B cell (primary cell): ENCODE measurements around the gene AUTS2. TPM values are rescaled to one million over a fixed set of nuclear protein-coding genes. Genes with fewer than 3 reads are reported as not detected.

Experiments used
- ATAC-seq: fragments of 200-7000 bp; cut with Tn5 transposase; one replicate; pipeline ENCODE4 v1.10.0; 2021; ENCODE audit warnings: low read depth, mild to moderate bottlenecking, moderate number of reproducible peaks, moderate library complexity
- CTCF ChIA-PET: fragments of 350-600 bp; sonication (Branson Sonifier 250); formaldehyde crosslinking; loops from one replicate; lab custom pipeline; 2021; ENCODE audit warnings: antibody characterized with exemption, inconsistent platforms; lab: Charles Lee
- POLR2A ChIA-PET: fragments of 350-600 bp; sonication (Branson Sonifier 250); formaldehyde crosslinking; loops from one replicate; lab custom pipeline; 2021; ENCODE audit warnings: antibody characterized with exemption; lab: Charles Lee
- DNase-seq: peaks from one replicate; pipeline ENCODE4 v3.0.0; 2013
- H2AFZ ChIP-seq: 2 replicates; pipeline ENCODE4 v1.6.1; 2012; ENCODE audit warnings: mild to moderate bottlenecking, low read depth, low read length; ENCODE audit not compliant: insufficient read depth, poor library complexity, severe bottlenecking
- H3K27ac ChIP-seq, 2 donors: 1 replicate in 1 of 2; 2 replicates in 1 of 2; pipeline ENCODE4 v1.5.1; 2012 to 2013; ENCODE audit warnings: low read length in 2 of 2, mild to moderate bottlenecking in 2 of 2, moderate library complexity in 1 of 2
- H3K27me3 ChIP-seq, 4 experiments: fragments of 200-600 bp in 1 of 4; sonication (generic) in 1 of 4; replicated peaks in 1 of 4; 1 replicate in 2 of 4; 2 replicates in 2 of 4; pipeline versions ENCODE4 v1.6.1 to v1.7.0; 2013 to 2016; ENCODE audit warnings: low read length in 3 of 4, mild to moderate bottlenecking in 2 of 4, mixed read lengths in 1 of 4, moderate library complexity in 1 of 4; ENCODE audit not compliant: insufficient read depth in 4 of 4, control insufficient read depth in 3 of 4; ENCODE audit errors: control extremely low read depth in 1 of 4
- H3K36me3 ChIP-seq, 2 experiments: replicated peaks in 1 of 2; 1 replicate in 1 of 2; 2 replicates in 1 of 2; pipeline versions ENCODE4 v1.6.1 to v1.7.1; 2013; ENCODE audit warnings: low read length in 1 of 2; ENCODE audit not compliant: insufficient read depth in 2 of 2, control insufficient read depth in 1 of 2; ENCODE audit errors: control extremely low read depth in 1 of 2, extremely low read depth in 1 of 2
- H3K4me1 ChIP-seq, 2 donors: fragments of 200-600 bp in 1 of 2; sonication (generic) in 1 of 2; 1 replicate in 1 of 2; 2 replicates in 1 of 2; pipeline versions ENCODE4 v1.5.1 to v1.6.1; 2013 to 2017; ENCODE audit warnings: low read length in 2 of 2; ENCODE audit not compliant: control insufficient read depth in 2 of 2, insufficient read depth in 2 of 2
- H3K4me2 ChIP-seq: replicated peaks from 2 replicates; pipeline ENCODE3; 2012; ENCODE audit warnings: mild to moderate bottlenecking, low read depth, low read length; ENCODE audit not compliant: poor library complexity, severe bottlenecking
- H3K4me3 ChIP-seq, 5 experiments: fragments of 200-600 bp in 1 of 5; sonication (generic) in 1 of 5; 1 replicate in 3 of 5; 2 replicates in 2 of 5; pipeline versions ENCODE4 v1.5.1 to v1.7.0; 2011 to 2016; ENCODE audit warnings: low read length in 4 of 5, mild to moderate bottlenecking in 4 of 5, low read depth in 2 of 5, control low read depth in 1 of 5, moderate library complexity in 1 of 5; ENCODE audit not compliant: insufficient read depth in 1 of 5; ENCODE audit errors: control extremely low read depth in 1 of 5, extremely low read depth in 1 of 5
- H3K79me2 ChIP-seq: fragments of 200-600 bp; sonication (generic); one replicate; pipeline ENCODE4 v1.6.0; 2016; ENCODE audit warnings: low read length; ENCODE audit not compliant: control insufficient read depth, insufficient read depth
- H3K9ac ChIP-seq: fragments of 200-600 bp; sonication (generic); 2 replicates; pipeline ENCODE4 v1.6.1; 2017; ENCODE audit warnings: mild to moderate bottlenecking, low read length, moderate library complexity
- H3K9me3 ChIP-seq, 3 donors: one replicate each; pipeline versions ENCODE4 v1.6.1 to v1.7.1; 2013; ENCODE audit warnings: low read length in 2 of 3; ENCODE audit not compliant: control insufficient read depth in 2 of 3, insufficient read depth in 1 of 3; ENCODE audit errors: control extremely low read depth in 1 of 3
- H4K20me1 ChIP-seq: 2 replicates; pipeline ENCODE4 v1.6.0; 2012; ENCODE audit warnings: mild to moderate bottlenecking, low read length; ENCODE audit not compliant: insufficient read depth, control insufficient read depth, poor library complexity, severe bottlenecking
- H3K27ac Mint-ChIP-seq: one replicate; pipeline ENCODE4 v1.8.0; 2021; ENCODE audit warnings: mixed read lengths
- H3K27me3 Mint-ChIP-seq: one replicate; pipeline ENCODE4 v1.8.0; 2021; ENCODE audit warnings: mixed read lengths
- H3K4me1 Mint-ChIP-seq: one replicate; pipeline ENCODE4 v1.8.0; 2021; ENCODE audit warnings: mixed read lengths
- H3K4me3 Mint-ChIP-seq: one replicate; pipeline ENCODE4 v1.8.0; 2021; ENCODE audit warnings: mixed read lengths
- H3K9me3 Mint-ChIP-seq: one replicate; pipeline ENCODE4 v1.8.0; 2022; ENCODE audit warnings: mixed read lengths; ENCODE audit not compliant: insufficient read depth
- CTCF ChIP-seq: fragments of 200-600 bp; IDR thresholded peaks from one replicate; pipeline ENCODE4 v1.8.0; 2022; ENCODE audit warnings: antibody characterized with exemption, mild to moderate bottlenecking
- EZH2 ChIP-seq: IDR thresholded peaks from 2 replicates; pipeline ENCODE4 v1.6.1; 2012; ENCODE audit warnings: borderline replicate concordance, low read depth, mild to moderate bottlenecking, moderate library complexity, low read length; ENCODE audit not compliant: insufficient read depth, poor library complexity, severe bottlenecking
- WGBS: methylation state at CpG from one replicate; pipeline ENCODE4 v1.1.5; 2013; ENCODE audit warnings: missing lambda C conversion rate; ENCODE audit not compliant: insufficient coverage; 5-methylcytosine and 5-hydroxymethylcytosine counted together
- intact Hi-C: fragments of 100-400 bp; cut with micrococcal nuclease; formaldehyde crosslinking; loops from one replicate; pipeline ENCODE4 v1.10.0; 2022
- polyA plus RNA-seq: library from polyadenylated mRNA; depleted of rRNA; stranded (reverse); fragments of >200 nt; gene quantifications from 2 replicates; pipeline ENCODE4 v1.2.3, GENCODE V29; 2012
- total RNA-seq, 2 donors: library from RNA; stranded (reverse); fragments of 120-200 nt in 1 of 2; gene quantifications; 1 replicate in 1 of 2; 2 replicates in 1 of 2; pipeline versions ENCODE4 v1.2.3 to v1.2.4, GENCODE V29; 2013 to 2022

Gene AUTS2
- total and polyA plus RNA-seq, 2 donors (not counting 1 experiment from before 2014, with no cell fraction given): 22.3 to 35.0 TPM

- no peak overlapping the region for H3K9ac ChIP-seq
- peaks cover 5 to 7% of the 10 kb centered on the region in 2 donors for H3K4me1 ChIP-seq
- DNase-seq (no peak), ATAC-seq (no peak)
- no peak overlapping the region for H2AFZ ChIP-seq
- no peak overlapping the region for H3K27ac ChIP-seq
- H3K4me3 Mint-ChIP-seq: no peak overlapping the region
- no peaks in the 10 kb centered on the region for H3K36me3 ChIP-seq
- H3K9me3 ChIP-seq: peaks cover 0 to 13% (median 9%) of the 10 kb centered on the region in 3 donors
- H3K9me3 Mint-ChIP-seq: peaks cover 3% of the 10 kb centered on the region
- no peaks in the 10 kb centered on the region for H3K27me3 ChIP-seq
- H3K4me3 ChIP-seq: no peak overlapping the region
- no peaks in the 10 kb centered on the region for H4K20me1 ChIP-seq
- no peaks in the 10 kb centered on the region for H3K79me2 ChIP-seq
- ChIA-PET POLR2A (no interaction called here), CTCF (no interaction called here)
- no peak overlapping the region for H3K27ac Mint-ChIP-seq
- H3K27me3 Mint-ChIP-seq: peaks cover 22% of the 10 kb centered on the region
- WGBS: 100% methylated on average over 1 of the region's 2 CpGs
- no peak overlapping the region for H3K4me2 ChIP-seq
- TF ChIP-seq EZH2: no peak
- no peak for TF ChIP-seq CTCF
- intact Hi-C loops: no loop called here
- H3K4me1 Mint-ChIP-seq: peaks cover 12% of the 10 kb centered on the region
Measured at GRCh38 chr7:70598976-70599375, 1000.7 kb downstream of the AUTS2 start.

GRCh38 chr7:70599446-70600190 lies 1001.3 kb downstream of the AUTS2 start:
- 74% methylated on average over 2 of the region's 5 CpGs for WGBS

More at GRCh38 chr7:70599446-70600190, 1001.3 kb downstream of the AUTS2 start:
- Histone ChIP-seq H3K9ac (no peak overlapping the region), H3K27me3 (no peaks in the 10 kb centered on the region), H3K36me3 (no peaks in the 10 kb centered on the region), H2AFZ (no peak overlapping the region), H3K79me2 (no peaks in the 10 kb centered on the region), H3K4me1 (peaks cover 5 to 7% of the 10 kb centered on the region in 2 donors), H3K27ac (no peak overlapping the region), H3K4me2 (no peak overlapping the region), H3K4me3 (no peak overlapping the region), H3K9me3 (peaks cover 0 to 19% (median 9%) of the 10 kb centered on the region in 3 donors), H4K20me1 (no peaks in the 10 kb centered on the region)
- Mint-ChIP-seq H3K4me1 (peaks cover 8% of the 10 kb centered on the region), H3K9me3 (peaks cover 3% of the 10 kb centered on the region), H3K4me3 (no peak overlapping the region), H3K27me3 (peaks cover 18% of the 10 kb centered on the region), H3K27ac (no peak overlapping the region)
- intact Hi-C loops: no loop called here
- ChIA-PET POLR2A (no interaction called here), CTCF (no interaction called here)
- DNase-seq (no peak), ATAC-seq (no peak)
- TF ChIP-seq EZH2: no peak
- no peak for TF ChIP-seq CTCF
